Fibroblast of the aortic adventitia (primary cell): ENCODE data around the gene MCHR2. TPM values are rescaled to one million over a fixed set of nuclear protein-coding genes. Genes with fewer than 3 reads are reported as not detected.

Experiments
- DNase-seq: peaks from one replicate; pipeline ENCODE4 v3.0.0-alpha.2; 2010; ENCODE audit warnings: low read depth
- H3K4me3 ChIP-seq: 2 replicates; pipeline ENCODE4 v1.5.1; 2011; ENCODE audit warnings: low read depth, mild to moderate bottlenecking, control low read depth, low read length, moderate library complexity
- total RNA-seq: library from RNA; depleted of rRNA; stranded (reverse); fragments of >200 nt; gene quantifications from 2 replicates; pipeline ENCODE4 v1.2.3, GENCODE V29; 2012; ENCODE audit warnings: low replicate concordance
- TF ChIP-seq, protein P1 (sequence below): IDR thresholded peaks from 2 replicates; pipeline ENCODE4 v1.5.1; 2011; ENCODE audit warnings: mild to moderate bottlenecking, low read length, control low read depth, inconsistent platforms; ENCODE audit not compliant: insufficient read depth

The MCHR2 gene
- total RNA-seq, 1 donor: not detected

DNA sequence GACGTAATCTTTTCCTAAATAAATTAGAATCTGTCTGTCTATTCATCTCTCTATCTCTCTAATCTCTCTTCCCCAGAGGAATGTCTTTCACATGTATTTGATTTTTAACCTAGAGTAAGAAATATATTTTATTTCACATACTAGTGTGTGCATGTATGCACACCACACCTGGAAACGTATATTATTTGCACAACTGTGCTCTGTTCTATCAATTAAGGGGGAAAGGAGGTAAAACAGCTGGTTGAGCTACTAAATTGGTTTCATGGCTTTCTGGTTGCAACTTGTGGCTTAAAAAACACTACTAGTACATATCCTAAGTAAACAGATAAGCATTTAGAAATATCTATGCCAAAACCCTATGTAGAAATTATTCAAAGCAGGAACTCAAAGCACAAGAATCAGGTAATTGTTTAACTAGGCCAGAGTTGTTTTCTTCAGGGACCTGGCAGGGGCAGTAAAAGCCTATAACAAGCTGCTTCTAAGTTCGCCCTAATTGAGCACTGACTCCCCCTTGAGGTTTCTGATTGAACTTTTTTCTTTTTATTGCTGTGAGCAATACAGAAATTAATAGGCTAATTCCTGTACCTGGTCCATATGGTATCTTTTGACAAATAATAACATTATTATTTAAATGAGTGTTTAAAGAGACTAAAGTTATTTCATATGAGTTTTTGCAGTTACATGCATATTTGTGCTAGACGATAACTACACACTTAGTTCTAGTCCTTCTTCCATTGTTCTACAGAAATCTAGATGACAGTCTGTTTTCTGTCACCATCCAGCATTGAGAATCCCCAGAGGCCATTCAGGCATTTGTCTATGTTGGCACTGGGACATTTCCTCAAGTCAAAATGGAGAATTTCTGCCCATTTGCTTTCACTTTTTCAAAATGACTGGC lies 88.6 kb downstream of the MCHR2 start:
- no peak overlapping the region for H3K4me3 ChIP-seq
- TF ChIP-seq, protein P1, sequence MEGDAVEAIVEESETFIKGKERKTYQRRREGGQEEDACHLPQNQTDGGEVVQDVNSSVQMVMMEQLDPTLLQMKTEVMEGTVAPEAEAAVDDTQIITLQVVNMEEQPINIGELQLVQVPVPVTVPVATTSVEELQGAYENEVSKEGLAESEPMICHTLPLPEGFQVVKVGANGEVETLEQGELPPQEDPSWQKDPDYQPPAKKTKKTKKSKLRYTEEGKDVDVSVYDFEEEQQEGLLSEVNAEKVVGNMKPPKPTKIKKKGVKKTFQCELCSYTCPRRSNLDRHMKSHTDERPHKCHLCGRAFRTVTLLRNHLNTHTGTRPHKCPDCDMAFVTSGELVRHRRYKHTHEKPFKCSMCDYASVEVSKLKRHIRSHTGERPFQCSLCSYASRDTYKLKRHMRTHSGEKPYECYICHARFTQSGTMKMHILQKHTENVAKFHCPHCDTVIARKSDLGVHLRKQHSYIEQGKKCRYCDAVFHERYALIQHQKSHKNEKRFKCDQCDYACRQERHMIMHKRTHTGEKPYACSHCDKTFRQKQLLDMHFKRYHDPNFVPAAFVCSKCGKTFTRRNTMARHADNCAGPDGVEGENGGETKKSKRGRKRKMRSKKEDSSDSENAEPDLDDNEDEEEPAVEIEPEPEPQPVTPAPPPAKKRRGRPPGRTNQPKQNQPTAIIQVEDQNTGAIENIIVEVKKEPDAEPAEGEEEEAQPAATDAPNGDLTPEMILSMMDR: peak; percentile 63
- peak; percentile 52 for DNase-seq

DNA sequence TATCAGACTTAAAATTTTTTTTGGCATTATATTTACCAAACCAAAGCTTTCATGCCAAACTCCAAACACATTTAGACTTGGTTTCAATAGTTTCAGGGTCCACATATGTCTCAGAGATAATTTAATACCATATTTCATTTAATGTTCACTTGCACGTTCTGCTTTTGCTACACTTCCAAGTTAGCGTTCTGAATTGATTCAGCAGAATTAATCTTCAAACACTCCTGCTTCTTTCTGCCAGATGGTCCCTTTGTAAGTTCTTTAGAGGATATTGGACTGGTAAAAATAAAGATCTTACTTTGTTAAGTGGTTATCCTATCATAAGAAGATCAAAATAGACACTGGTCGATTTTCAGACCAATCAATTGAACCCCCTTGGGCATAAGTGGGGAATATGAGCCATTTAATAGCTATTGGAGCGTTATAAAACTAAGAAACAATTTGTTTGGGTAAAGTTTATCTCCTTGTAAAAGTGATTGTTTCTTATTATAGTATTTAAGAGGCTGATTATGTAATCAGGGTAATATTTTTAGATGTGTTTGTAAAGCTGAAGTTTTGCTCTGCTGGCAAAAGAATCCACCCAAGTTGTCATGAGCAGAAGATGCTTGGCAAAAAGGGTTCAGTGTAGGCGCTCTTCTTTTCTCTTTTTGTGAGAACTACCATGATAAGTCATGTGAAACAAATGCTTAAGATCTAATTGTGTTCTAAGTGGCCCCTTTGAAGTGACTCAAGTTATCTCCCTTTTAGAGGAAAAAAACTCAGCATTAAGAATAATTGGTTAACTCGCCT lies 92.2 kb downstream of the MCHR2 start:
- TF ChIP-seq, protein P1: no peak

DNA sequence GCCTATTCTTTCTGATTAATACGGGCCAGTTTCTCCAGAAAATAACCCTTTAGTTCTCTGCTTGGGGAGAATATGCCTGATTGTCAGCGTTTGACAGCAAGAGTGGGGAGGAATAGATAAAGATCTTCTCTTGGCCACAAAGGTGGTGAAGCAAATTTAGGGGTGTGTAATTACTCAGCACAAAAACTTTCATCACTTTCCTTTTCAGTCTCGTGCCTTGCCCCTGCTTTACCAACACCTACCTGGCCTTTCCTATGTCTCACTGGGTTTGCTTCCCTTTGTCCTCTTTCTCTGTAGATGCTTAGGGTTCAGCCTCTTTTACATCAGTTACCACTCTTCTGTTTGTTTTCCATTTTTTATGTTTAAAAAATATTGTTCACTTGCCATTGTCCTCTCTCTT lies 99.2 kb downstream of the MCHR2 start:
- TF ChIP-seq, protein P1: no peak
- DNase-seq: no peak
- H3K4me3 ChIP-seq: no peak overlapping the region

More for the DNA sequence above, 92.2 kb downstream of the MCHR2 start:
- no peak for DNase-seq
- H3K4me3 ChIP-seq: no peak overlapping the region

DNA sequence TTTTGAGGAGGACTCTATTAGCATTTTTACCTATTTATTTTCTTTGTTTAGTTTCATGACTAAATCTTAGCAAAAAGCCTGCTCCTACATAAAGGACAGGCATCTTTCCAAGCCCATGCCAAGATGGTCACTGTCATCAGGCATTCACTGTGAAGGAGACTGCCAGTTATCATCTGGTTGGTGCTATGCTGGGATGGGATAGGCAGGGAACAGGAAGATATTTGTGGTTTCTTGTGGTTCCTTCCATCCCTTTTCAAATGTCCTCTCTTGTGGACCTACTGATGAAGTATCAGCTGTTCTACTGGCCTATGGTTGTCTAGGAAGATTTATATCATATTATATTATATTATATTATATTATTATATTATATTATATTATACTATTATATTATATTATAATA lies 107.0 kb downstream of the MCHR2 start:
- DNase-seq: no peak
- TF ChIP-seq, protein P1: no peak
- H3K4me3 ChIP-seq: no peak overlapping the region

DNA sequence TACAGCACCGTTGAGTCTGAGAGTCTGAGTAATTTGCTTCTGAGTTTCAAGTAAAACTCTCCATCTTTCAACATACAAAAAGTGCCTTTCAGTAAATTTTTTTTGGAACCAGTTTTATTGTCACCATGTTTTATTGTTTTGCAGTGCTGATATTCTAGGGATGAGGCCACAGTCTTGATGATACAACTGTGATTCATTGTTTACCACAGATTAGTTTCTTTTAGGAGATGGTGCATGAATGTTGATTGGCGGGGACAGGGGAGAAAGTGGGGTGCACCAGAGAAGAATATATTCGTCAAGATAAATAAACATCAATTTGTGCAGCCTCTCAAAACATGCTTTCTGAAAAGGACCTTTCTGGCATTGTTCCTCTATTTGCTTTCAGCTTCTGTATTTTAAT lies 109.0 kb downstream of the MCHR2 start:
- no peak for DNase-seq
- TF ChIP-seq, protein P1: no peak
- H3K4me3 ChIP-seq: no peak overlapping the region

DNA sequence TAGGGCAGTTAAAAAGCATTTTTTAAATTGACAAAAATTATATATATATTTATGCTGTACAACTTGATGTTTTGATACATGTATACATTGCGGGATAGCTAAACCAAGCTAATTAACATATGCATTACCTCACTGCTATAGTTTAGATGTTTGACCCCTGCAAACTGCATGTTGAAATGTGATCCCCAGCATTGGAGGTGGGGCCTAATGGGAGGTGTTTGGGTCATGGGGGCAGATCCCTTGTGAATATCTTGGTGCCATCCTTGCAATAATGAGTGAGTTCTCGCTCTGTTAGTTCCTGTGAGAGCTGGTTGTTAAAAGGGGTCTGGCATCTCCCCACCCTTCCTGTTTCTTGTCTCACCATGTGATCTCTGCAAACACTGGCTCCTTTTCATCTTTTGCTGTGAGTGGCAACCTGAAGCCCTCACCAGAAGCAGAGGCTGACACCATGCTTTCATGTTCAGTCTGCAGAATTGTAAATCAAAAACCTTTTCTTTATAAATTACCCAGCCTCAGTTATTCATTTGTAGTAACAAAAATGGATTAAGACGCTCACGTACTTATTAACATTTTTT lies 111.8 kb downstream of the MCHR2 start:
- no peak for DNase-seq
- H3K4me3 ChIP-seq: no peak overlapping the region
- TF ChIP-seq, protein P1: no peak
